HG03064 (cell line): ENCODE measurements around the gene SUSD3.

Experiments
- ATAC-seq: cut with Tn5 transposase; IDR thresholded peaks from one replicate; pipeline ENCODE4 v1.9.1; 2021; ENCODE audit warnings: low read depth; ENCODE audit not compliant: unreplicated experiment

SUSD3 gene

GRCh38 chr9:93121316-93122241 lies 63.1 kb downstream of the SUSD3 start:
- no peak for ATAC-seq

GRCh38 chr9:93122721-93123221 lies 64.3 kb downstream of the SUSD3 start:
- ATAC-seq = no peak

- no peak for ATAC-seq
Measured at GRCh38 chr9:93123561-93124283, 65.2 kb downstream of the SUSD3 start.

GRCh38 chr9:93124793-93125192 lies 66.3 kb downstream of the SUSD3 start:
- no peak for ATAC-seq

GRCh38 chr9:93125331-93125894 lies 66.9 kb downstream of the SUSD3 start:
- no peak for ATAC-seq

- no peak for ATAC-seq
Measured at GRCh38 chr9:93126151-93126781, 67.8 kb downstream of the SUSD3 start.

GRCh38 chr9:93126825-93127368 lies 68.4 kb downstream of the SUSD3 start:
- ATAC-seq = no peak

GRCh38 chr9:93127395-93127911 lies 69.0 kb downstream of the SUSD3 start:
- no peak for ATAC-seq

- ATAC-seq = no peak
Measured at GRCh38 chr9:93128011-93128714, 69.7 kb downstream of the SUSD3 start.

GRCh38 chr9:93128715-93129224 lies 70.3 kb downstream of the SUSD3 start:
- ATAC-seq = no peak

GRCh38 chr9:93129286-93129685 lies 70.8 kb downstream of the SUSD3 start:
- ATAC-seq = no peak

- no peak for ATAC-seq
Measured at GRCh38 chr9:93129691-93130500, 71.4 kb downstream of the SUSD3 start.

- no peak for ATAC-seq
Measured at GRCh38 chr9:93130861-93131481, 72.5 kb downstream of the SUSD3 start.

- ATAC-seq = no peak
Measured at GRCh38 chr9:93131599-93132286, 73.2 kb downstream of the SUSD3 start.

GRCh38 chr9:93132287-93132927 lies 73.9 kb downstream of the SUSD3 start:
- ATAC-seq = no peak

- peak; percentile 38 for ATAC-seq
Measured at GRCh38 chr9:93132946-93133680, 74.6 kb downstream of the SUSD3 start.

GRCh38 chr9:93133681-93134014 lies 75.1 kb downstream of the SUSD3 start:
- ATAC-seq = no peak
